NCI-H2196 treated with DMSO at 0.1 percent for 48 hours (cell line): Measurements from ENCODE around the gene ITGB8.

Experiments used
- DNase-seq: peaks from one replicate; lab custom pipeline; 2025; ENCODE audit not compliant: unreplicated experiment; lab: John Stamatoyannopoulos, UW

ITGB8 gene

GRCh38 chr7:20338285-20338684 lies 7.6 kb downstream of the ITGB8 start:
- no peak for DNase-seq

- no peak for DNase-seq
Observed at GRCh38 chr7:20340839-20341238, 10.1 kb downstream of the ITGB8 start.

GRCh38 chr7:20343205-20343604 lies 12.5 kb downstream of the ITGB8 start:
- no peak for DNase-seq

DNA sequence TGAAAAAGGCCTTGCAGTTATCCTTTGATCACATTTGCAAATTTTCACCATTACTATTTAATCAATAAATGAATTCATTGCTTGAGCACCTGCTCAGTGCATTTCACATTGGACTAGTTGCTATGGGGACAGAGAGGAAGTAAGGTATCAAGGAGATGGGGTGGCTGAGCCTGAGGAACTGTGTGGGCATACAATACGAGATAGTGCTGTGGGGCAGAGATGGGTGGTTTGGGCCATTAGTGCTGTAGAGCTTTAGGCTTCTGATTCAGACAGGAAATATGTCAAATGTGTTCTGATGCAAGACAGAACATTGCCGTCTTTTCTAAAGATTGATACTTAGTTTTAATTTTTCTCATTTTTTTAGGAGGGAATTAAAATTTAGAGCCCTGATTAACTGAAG lies 13.2 kb downstream of the ITGB8 start:
- DNase-seq, result no peak

DNA sequence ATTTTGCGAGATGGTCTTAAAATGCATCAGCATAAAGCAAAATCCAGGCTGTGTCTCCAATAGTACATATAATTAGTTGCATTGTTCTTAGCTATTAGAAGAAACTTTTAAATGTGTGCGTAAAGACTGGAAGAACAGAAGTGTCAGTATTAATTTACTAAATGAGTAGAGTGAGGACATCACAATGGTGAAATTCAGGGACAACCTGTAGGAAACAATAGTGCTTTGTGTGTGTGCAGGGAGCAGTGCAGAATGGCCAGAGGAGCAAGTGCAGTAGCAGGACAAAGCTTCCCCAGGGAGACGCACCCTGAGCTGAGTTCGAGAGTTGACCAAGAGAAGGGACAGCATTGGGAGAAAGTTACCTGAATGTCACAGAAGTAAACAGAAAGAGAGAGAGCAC lies 13.7 kb downstream of the ITGB8 start:
- DNase-seq, result no peak

DNA sequence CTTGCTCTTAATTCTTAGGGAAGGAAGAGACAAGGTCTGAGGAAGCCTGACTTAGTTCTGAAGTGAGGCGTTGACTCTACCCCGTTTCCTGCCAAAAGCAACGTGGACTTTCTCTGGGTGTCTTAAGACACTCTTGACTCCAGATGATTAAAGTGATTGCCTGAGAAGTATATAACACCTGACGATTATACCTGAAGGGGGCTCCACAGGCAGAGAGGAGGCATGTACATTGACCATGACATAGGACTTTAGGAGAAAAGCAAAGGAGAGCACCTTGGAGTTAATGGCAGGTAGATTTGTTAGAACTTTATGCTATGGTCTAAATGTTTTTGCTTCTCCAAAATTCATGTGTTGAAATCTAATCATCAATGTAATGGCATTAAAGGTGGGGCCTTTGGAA lies 15.9 kb downstream of the ITGB8 start:
- no peak for DNase-seq

DNA sequence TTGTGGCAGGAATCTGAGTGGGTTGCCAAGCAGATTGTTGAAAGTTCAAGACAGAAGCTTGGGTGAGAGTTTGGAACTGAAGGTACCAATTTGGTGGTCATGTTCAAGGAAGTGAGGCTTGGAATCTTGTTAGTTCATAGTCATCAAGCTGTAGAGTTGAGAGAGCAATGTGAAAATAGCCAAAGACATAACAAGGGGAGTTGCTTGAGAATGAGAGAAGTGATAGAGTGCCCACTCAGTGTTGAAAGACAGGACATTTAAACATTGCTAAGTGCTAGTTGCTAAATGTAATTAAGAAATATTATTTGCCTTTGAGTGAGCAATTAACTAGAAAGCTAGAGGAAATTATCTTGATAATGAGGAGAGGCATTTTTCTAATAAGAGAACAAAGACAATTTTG lies 17.0 kb downstream of the ITGB8 start:
- DNase-seq, result no peak

DNA sequence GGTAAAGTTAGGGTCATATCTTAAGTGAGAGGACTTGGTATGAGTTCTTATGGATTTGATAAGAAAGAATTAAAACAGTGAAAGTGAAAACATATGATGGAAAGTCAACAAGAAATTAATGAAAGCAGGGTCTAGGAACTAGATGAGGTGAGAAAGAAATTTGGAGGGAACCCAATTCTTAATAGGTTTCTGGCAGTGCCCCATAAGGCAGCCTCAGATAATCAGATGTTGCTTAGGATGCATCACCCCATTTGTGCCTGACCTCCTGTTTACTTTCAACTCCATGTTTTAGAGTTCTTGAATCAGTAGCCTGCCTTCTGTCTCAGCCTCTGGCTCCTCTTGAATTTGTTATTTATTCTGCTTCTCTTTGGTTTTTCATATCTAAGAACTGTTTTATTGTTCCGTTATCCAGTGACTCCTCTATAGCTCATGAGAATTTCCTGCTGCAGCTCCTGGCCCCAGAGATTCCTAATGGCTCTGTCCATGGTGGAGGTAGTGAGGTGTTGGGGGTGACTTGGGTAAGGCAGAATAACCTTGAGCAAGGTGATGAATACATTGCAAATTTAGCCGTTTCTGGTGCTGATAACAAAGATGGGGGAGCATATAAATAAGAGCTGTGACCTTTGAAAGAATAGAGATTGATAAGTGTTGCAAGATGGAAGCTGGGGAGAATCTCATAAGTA lies 17.6 kb downstream of the ITGB8 start:
- DNase-seq, result no peak

DNA sequence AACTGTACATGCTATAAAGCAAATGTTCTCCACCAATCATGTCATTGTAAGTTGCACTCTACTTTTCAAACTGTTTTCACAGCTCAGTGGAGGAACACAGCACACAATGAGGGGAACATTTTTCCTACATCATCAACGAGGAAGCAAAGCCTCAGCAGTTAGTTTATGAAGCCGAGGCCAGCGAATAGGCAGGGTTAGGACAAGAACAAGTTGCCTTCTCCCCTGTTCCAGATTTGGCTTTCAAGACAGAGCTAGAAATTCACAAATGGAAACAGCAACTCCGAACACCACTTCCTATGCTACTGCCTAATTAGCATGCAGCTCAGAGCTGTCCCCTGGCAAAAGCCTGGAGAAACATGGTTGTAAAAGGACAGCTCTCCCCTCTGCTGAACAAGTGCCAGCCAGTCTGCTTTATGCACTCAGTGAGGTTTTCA lies 19.8 kb downstream of the ITGB8 start:
- DNase-seq, result no peak

DNA sequence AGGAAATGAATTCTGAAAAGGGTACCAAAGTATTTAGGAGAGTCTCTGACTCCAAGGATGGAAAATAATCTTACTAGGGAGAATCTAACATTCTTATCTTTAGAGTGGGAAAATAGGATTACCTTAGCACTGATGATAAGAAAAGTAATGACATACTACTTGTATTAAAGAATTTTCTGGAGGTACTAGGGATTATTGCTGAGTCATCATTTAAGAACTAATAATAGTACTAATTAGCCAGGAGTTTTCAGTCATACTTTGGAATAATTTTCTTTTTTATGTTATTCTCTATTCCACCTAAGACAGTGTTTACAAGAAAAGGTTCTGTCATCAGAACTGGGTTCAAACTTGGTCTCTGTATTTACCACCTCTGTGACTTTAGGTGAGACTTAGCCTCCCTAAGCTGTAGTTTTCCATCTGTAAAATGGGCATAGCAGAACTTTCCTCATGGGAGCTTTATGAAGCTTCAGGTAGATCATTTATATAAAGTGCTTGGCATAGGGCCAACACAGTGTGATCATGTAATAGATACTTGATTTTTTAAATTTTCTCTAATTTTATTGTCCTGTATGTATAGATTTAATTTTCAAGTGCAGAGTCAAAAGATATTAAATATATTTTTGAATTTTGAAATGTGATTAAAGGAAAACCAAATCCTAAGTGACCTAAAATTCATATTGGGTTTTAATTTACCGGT lies 20.4 kb downstream of the ITGB8 start:
- DNase-seq, result no peak

- DNase-seq, result no peak
Observed at GRCh38 chr7:20351901-20352300, 21.2 kb downstream of the ITGB8 start.

DNA sequence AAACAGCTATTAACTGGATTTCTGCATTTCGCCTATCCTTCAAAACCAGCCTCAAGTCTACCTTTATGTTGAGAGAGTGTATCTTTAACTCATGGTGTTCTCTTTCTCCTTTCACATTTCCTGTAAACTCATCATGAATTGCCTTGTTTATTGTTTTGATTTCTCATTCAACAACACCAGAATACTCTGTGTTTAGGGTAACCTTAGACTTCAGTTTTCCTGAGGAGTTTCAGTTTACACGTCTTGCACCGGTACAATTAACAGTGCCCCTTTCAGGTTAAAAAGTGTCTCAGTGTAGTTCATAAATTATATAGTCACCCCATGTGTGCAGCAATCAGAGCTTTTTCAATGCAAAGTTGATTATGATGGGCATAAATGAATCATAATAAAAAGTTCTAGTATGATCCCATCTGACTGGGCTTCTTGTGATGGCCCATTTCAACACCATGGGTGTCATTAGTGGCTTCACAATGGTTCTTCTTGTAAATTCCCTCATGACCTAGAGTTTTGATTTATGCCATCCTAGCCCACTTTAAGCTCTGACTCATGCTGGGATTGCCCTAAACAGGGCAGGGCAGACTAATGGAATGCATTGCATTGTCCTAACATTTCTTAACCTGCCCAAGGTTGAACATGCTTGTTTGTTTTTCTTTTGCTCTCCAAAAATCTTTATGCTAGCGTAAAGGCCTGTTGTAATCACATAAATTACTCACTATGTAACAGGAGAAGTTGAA lies 22.0 kb downstream of the ITGB8 start:
- DNase-seq, result no peak

DNA sequence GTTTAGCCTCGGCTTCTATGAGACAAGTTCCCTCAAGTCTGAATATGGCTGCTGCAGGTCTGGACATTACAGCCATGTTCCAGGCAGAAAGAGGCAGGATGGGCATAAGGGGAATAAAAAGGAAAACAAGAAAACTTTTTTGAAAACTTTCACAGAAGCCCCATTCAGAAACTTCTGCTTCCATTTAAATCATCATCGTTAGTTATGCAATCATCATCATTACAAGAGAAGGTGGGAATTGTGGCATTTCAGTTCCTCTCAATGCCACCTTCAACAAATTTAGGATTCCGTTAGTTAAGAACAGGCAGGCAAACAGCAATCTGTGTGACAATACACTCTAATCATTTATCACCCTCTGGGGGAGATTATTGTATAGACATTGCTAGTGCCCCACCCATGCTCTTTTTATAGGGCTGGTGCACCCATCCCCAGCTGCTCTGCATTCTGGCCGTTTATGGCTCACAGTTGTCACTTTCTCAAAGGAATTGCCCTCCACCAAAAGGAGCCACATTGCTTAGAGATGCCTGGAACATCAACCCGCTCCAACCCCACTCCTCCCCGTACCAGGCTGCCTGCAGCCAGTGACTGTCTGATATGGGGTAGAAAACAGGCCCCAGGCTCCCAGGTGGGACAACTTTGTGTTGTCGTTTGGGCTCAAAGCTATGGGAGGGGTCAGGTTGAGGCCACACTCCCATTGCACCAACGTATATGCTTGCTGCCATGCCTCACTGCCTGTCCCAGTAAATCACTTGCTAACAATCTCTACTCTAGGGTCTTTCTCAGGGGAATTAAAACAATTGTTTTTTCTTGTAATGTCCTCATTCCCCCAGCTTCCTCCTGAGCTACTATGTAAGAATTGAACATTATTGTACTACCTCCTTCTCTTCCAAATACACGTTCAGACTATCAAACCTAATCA lies 24.2 kb downstream of the ITGB8 start:
- no peak for DNase-seq

DNA sequence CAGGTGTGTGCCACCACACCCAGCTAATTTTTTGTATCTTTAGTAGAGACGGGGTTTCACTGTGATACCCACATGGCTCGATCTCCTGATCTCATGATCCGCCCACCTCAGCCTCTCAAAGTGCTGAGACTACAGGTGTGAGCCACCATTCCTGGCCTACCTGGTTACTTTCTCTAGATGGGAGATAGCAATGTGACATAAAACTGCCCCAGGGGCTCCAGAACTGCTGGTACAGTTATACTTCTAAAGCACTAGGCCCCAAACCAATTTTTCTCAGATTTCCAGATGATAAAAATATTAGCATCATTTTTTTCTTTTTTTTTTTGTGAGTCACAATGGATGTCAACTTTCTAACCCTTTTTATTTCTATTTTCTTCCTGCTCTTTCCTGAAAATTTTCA lies 27.4 kb downstream of the ITGB8 start:
- DNase-seq, result no peak

- no peak for DNase-seq
Observed at GRCh38 chr7:20358762-20359282, 28.1 kb downstream of the ITGB8 start.

GRCh38 chr7:20359341-20359963 lies 28.8 kb downstream of the ITGB8 start:
- no peak for DNase-seq

DNA sequence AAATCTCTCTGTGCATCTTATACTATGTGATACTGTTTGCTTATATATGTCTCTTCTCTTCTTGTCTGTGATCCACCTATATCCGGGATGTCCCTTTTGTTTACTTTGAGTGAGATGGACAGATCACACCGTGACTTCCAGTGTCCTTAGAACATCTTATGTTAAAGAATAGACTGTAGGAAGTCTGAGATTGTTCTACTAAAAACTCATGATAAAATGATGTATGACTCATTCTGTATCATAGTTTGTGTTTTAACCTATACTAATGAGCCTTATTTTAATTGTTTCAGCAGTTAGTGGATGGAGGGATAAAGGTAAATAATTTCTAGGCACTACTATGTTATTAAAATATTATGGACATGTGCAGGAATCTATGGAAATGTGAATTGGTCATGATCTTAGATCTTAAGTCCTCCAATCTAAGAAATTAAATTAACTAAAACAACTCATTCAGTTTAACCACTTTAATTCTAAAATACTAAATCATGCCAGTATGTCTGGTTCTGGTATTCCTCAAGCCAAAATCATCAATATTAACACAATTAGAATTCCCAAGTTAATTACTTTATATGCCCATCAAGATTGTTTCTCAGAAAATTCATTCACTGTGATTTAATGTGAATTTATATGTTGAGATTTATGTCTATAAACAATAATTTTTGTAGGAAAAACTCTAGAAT lies 32.0 kb downstream of the ITGB8 start:
- no peak for DNase-seq

DNA sequence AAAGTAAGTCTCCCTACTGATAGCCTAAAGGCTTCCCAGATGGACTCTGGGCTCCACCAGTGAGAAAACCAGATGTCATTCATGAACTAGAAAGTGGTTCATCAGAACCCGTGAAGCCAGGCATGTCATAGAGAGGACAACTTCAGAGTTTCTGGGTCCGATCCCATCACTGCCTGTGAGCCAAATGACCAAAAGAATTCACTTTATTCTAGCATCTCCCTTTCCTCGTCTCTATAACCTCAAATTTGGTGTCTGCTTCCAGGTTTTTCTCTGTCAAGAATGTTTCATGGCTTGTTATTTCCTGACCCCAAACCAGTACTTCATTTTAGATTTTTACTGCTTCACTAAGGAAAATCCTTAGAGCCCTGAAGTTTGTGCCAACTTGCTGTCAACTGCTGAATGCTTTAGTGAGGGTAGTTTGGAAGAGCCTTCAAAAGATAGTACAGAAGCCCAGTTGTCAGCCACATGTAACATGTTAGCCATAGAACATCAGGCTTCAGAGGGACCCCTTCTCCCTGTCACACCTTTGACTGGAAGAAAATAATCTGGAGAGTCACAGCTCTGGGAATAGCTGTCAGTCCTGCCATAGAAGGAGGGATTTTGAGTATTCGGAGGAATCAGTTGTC lies 34.0 kb downstream of the ITGB8 start:
- DNase-seq, result no peak

DNA sequence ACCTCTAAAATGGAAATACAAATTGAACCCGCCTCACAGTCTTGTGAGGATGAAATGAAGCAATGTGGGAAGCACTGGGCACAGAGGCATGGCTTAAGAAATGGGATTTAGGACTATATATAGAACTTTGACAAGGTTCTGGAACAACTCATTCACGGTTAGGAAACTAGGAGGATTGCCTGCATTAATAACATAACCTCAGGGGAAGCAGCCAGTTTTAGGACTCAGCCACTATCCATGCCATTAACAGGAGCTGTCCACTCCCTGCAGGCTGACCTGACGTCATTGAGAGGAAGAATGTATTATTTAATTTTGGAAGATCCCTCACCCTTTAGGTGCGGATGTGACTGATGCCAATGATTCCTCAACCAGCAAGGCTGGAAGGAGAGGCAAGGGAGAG lies 34.8 kb downstream of the ITGB8 start:
- DNase-seq, result no peak
